GM12878 (cell line): ENCODE measurements around the gene FGD4. TPM values are rescaled to one million over a fixed set of nuclear protein-coding genes. Genes with fewer than 3 reads are reported as not detected.

Experiments used
- ATAC-seq: fragments of 200-7000 bp; cut with Tn5 transposase; 3 replicates; pipeline ENCODE4 v1.9.1; 2020; ENCODE audit warnings: mild to moderate bottlenecking, moderate library complexity
- BruUV-seq: library from RNA; stranded (reverse); fragments of 400-500 nt; replicated peaks from 2 replicates; lab custom pipeline; 2021; lab: Mats Ljungman, UMichigan
- CTCF ChIA-PET: fragments of 300-600 bp; sonication (Branson Sonifier 250); formaldehyde crosslinking; extraction: SDS; loops from one replicate; lab custom pipeline; 2021; ENCODE audit warnings: inconsistent platforms; lab: Yijun Ruan, JAX
- POLR2A ChIA-PET: fragments of 350-600 bp; formaldehyde crosslinking; extraction: SDS; loops from one replicate; lab custom pipeline; 2021; ENCODE audit warnings: inconsistent platforms; lab: Charles Lee
- RAD21 ChIA-PET: fragments of 300-600 bp; sonication (Branson Sonifier 250); formaldehyde crosslinking; loops from one replicate; lab custom pipeline; 2023; ENCODE audit warnings: antibody characterized with exemption; ENCODE audit not compliant: unreplicated experiment; lab: Charles Lee
- SMC1A ChIA-PET: fragments of 300-600 bp; sonication (Branson Sonifier 250); formaldehyde crosslinking; loops from one replicate; lab custom pipeline; 2023; ENCODE audit not compliant: unreplicated experiment, uncharacterized antibody; lab: Charles Lee
- DNase-seq: peaks from one replicate; pipeline ENCODE4 v3.0.0-alpha.2; 2011; ENCODE audit warnings: low read depth, low spot score
- FAIRE-seq: peaks from 3 replicates; lab custom pipeline; 2011; peaks lifted over from hg19 to GRCh38; lab: Jason Lieb, UNC
- H2AFZ ChIP-seq: 2 replicates; pipeline ENCODE4 v1.6.0; 2011; ENCODE audit warnings: low read depth, low read length, control low read depth; ENCODE audit not compliant: control insufficient read depth
- H3K27ac ChIP-seq: 2 replicates; pipeline ENCODE4 v1.5.1; 2011; ENCODE audit warnings: control low read depth; ENCODE audit not compliant: control insufficient read depth, insufficient read depth
- H3K27me3 ChIP-seq, 2 experiments: replicated peaks in 1 of 2; 2 replicates each; pipeline versions ENCODE4 v1.6.0 to v1.6.1; 2011; ENCODE audit warnings: low read length in 1 of 2; ENCODE audit not compliant: control insufficient read depth in 2 of 2, insufficient read depth in 2 of 2
- H3K36me3 ChIP-seq, 2 experiments: 2 replicates each; pipeline ENCODE4 v1.5.1; 2011; ENCODE audit warnings: low read length in 1 of 2; ENCODE audit not compliant: control insufficient read depth in 2 of 2, insufficient read depth in 2 of 2
- H3K4me1 ChIP-seq: 2 replicates; pipeline ENCODE4 v1.6.1; 2011; ENCODE audit warnings: mild to moderate bottlenecking, low read length, moderate library complexity, mixed read lengths; ENCODE audit not compliant: control insufficient read depth, insufficient read depth
- H3K4me2 ChIP-seq: 2 replicates; pipeline ENCODE4 v1.6.0; 2011; ENCODE audit warnings: control low read depth; ENCODE audit not compliant: control insufficient read depth, insufficient read depth
- H3K4me3 ChIP-seq: fragments of 200-600 bp; sonication (generic); 2 replicates; pipeline ENCODE4 v1.5.1; 2016
- H3K79me2 ChIP-seq: 2 replicates; pipeline ENCODE4 v1.6.0; 2011; ENCODE audit warnings: low read length; ENCODE audit not compliant: control insufficient read depth, insufficient read depth
- H3K9ac ChIP-seq: 2 replicates; pipeline ENCODE4 v1.8.0; 2011; ENCODE audit warnings: low read length, control low read depth, mixed read lengths; ENCODE audit not compliant: control insufficient read depth, insufficient read depth
- H3K9me3 ChIP-seq: replicated peaks from 3 replicates; pipeline ENCODE4 v1.5.1; 2011; ENCODE audit warnings: mild to moderate bottlenecking, low read length; ENCODE audit not compliant: control insufficient read depth, insufficient read depth
- H4K20me1 ChIP-seq: 2 replicates; pipeline ENCODE4 v1.6.0; 2011; ENCODE audit not compliant: control insufficient read depth, insufficient read depth
- ATF2 ChIP-seq: IDR thresholded peaks from 2 replicates; pipeline ENCODE4 v1.6.1; 2012; ENCODE audit warnings: low read length, inconsistent platforms
- ATF7 ChIP-seq: fragments of 450-650 bp; IDR thresholded peaks from 2 replicates; pipeline ENCODE4 v1.6.1; 2016; ENCODE audit warnings: low read depth, mild to moderate bottlenecking
- BCL11A ChIP-seq: IDR thresholded peaks from 2 replicates; pipeline ENCODE4 v1.6.1; 2011; ENCODE audit warnings: low read depth, low read length
- BHLHE40 ChIP-seq, 2 experiments: fragments of 450-650 bp in 1 of 2; IDR thresholded peaks; 2 replicates each; pipeline ENCODE4 v1.6.1; 2011 to 2017; ENCODE audit warnings: low read depth in 2 of 2, borderline replicate concordance in 1 of 2, improper control_type of control experiment in 1 of 2, low read length in 1 of 2, mild to moderate bottlenecking in 1 of 2
- CHD4 ChIP-seq: fragments of 200-600 bp; sonication (generic); IDR thresholded peaks from 2 replicates; pipeline ENCODE4 v1.6.1; 2016; ENCODE audit warnings: mild to moderate bottlenecking
- FOXK2 ChIP-seq: fragments of 450-650 bp; IDR thresholded peaks from 2 replicates; pipeline ENCODE4 v1.6.1; 2017; ENCODE audit warnings: mild to moderate bottlenecking, moderate library complexity
- GABPA ChIP-seq: IDR thresholded peaks from 2 replicates; pipeline ENCODE4 v1.6.1; 2014; ENCODE audit warnings: antibody characterized with exemption, low read depth, mild to moderate bottlenecking, inconsistent platforms
- HDAC2 ChIP-seq: fragments of 200-600 bp; sonication (generic); IDR thresholded peaks from 2 replicates; pipeline ENCODE4 v1.6.1; 2017
- KAT2A ChIP-seq: conservative IDR thresholded peaks from 2 replicates; pipeline ENCODE4 v1.6.1; 2011; ENCODE audit warnings: low read depth, low read length; ENCODE audit not compliant: control insufficient read depth
- MEF2B ChIP-seq: fragments of 450-650 bp; IDR thresholded peaks from 2 replicates; pipeline ENCODE4 v1.6.1; 2018; ENCODE audit warnings: mild to moderate bottlenecking, moderate library complexity; ENCODE audit not compliant: partially characterized antibody, poor library complexity, severe bottlenecking
- MTA3 ChIP-seq: IDR thresholded peaks from 2 replicates; pipeline ENCODE4 v1.6.1; 2012; ENCODE audit warnings: low read length, inconsistent platforms, borderline replicate concordance
- NFIC ChIP-seq: IDR thresholded peaks from 2 replicates; pipeline ENCODE4 v1.6.1; 2012; ENCODE audit warnings: low read depth, mild to moderate bottlenecking, inconsistent platforms, low read length, moderate library complexity
- NR2C2 ChIP-seq: IDR thresholded peaks from 2 replicates; pipeline ENCODE4 v1.6.1; 2011; ENCODE audit warnings: borderline replicate concordance, low read depth; ENCODE audit not compliant: control insufficient read depth, insufficient read length
- NR2F1 ChIP-seq: fragments of 450-650 bp; conservative IDR thresholded peaks from 2 replicates; pipeline ENCODE4 v1.6.1; 2017; ENCODE audit warnings: mild to moderate bottlenecking
- SMAD1 ChIP-seq: fragments of 450-650 bp; IDR thresholded peaks from 2 replicates; pipeline ENCODE4 v1.6.1; 2018; ENCODE audit warnings: mild to moderate bottlenecking, low read depth; ENCODE audit not compliant: partially characterized antibody
- TBL1XR1 ChIP-seq: IDR thresholded peaks from 2 replicates; pipeline ENCODE4 v1.6.1; 2012; ENCODE audit warnings: low read depth, low read length, improper control_type of control experiment
- YY1 ChIP-seq: IDR thresholded peaks from 2 replicates; pipeline ENCODE4 v1.6.1; 2011; ENCODE audit warnings: low read depth, mild to moderate bottlenecking, low read length
- ZNF217 ChIP-seq: fragments of 450-650 bp; IDR thresholded peaks from 2 replicates; pipeline ENCODE4 v1.6.1; 2017; ENCODE audit warnings: antibody characterized with exemption, mild to moderate bottlenecking
- ZNF622 ChIP-seq: fragments of 450-650 bp; IDR thresholded peaks from 2 replicates; pipeline ENCODE4 v1.6.1; 2017; ENCODE audit warnings: mild to moderate bottlenecking, inconsistent platforms
- ZNF687 ChIP-seq: fragments of 450-650 bp; IDR thresholded peaks from 2 replicates; pipeline ENCODE4 v1.6.1; 2017; ENCODE audit warnings: mild to moderate bottlenecking, moderate library complexity
- WGBS: methylation state at CpG from one replicate; pipeline ENCODE4 v1.1.6; 2016; ENCODE audit warnings: low lambda C conversion rate; ENCODE audit not compliant: insufficient replicate concordance, insufficient coverage; ENCODE audit errors: missing lambda C conversion rate; 5-methylcytosine and 5-hydroxymethylcytosine counted together
- in situ Hi-C: fragments of 300-500 bp; cut with MboI; formaldehyde crosslinking; loops from 9 replicates; pipeline ENCODE4 v1.14.3; 2018; ENCODE audit warnings: mixed read lengths
- intact Hi-C: fragments of 100-400 bp; cut with micrococcal nuclease; formaldehyde crosslinking; loops from one replicate; pipeline ENCODE4 v1.14.2; 2022; ENCODE audit not compliant: unreplicated experiment
- polyA plus RNA-seq, 11 experiments: library from polyadenylated mRNA; depleted of rRNA in 4 of 11; unstranded in 6 of 11; stranded (reverse) in 5 of 11; fragments of >200 nt; fragmentation: Nextera tagmentation in 4 of 11; fragmentation: Illumina TruSeq in 1 of 11; extraction: Ambion mirVana in 4 of 11; extraction: Trizol in 1 of 11; gene quantifications; 1 replicate in 1 of 11; 2 replicates in 10 of 11; pipeline versions ENCODE4 v1.2.1 to v1.2.3, GENCODE V29; 2011 to 2016; ENCODE audit warnings: inconsistent platforms in 2 of 11, missing spikeins in 2 of 11, low read depth in 1 of 11
- total RNA-seq, 4 experiments: library from RNA; depleted of rRNA in 3 of 4; stranded (reverse); fragments of >200 nt in 3 of 4; fragmentation: Illumina TruSeq in 1 of 4; extraction: Trizol in 1 of 4; gene quantifications; 2 replicates each; pipeline versions ENCODE4 v1.2.1 to v1.2.3, GENCODE V29; 2013 to 2021

Gene FGD4
- total and polyA plus RNA-seq, 10 of the 15 experiments (the other 5 are each of a cell fraction or from before 2014, with no cell fraction given): 0.01 to 0.18 (median 0.08) TPM; not detected in 3

- intact Hi-C loops: loop anchor here (5.0 kb wide), 1 partner anchor 203 kb away; no protein-coding TSS in a partner anchor
- BruUV-seq: no TSS peak
- CTCF ChIA-PET: interaction anchor here (1.0 to 4.5 kb wide), 5 partner anchors 10 to 1007 kb away, joined by 3 to 27 read pairs (median 8); partner anchors contain the start of gene YARS2
Measured at GRCh38 chr12:32659908-32660440, 260.6 kb downstream of the FGD4 start.

More at GRCh38 chr12:32659908-32660440, 260.6 kb downstream of the FGD4 start:
- DNase-seq (no peak), FAIRE-seq (no peak), ATAC-seq (peak; percentile 37; the same call in 2 of the 3 replicates)
- TF ChIP-seq ATF2 (no peak), ZNF622 (no peak), MTA3 (no peak), HDAC2 (no peak), NR2F1 (no peak), ZNF687 (no peak), YY1 (no peak), FOXK2 (no peak), CHD4 (no peak), ATF7 (no peak), SMAD1 (no peak), NR2C2 (no peak), ZNF217 (no peak), BCL11A (no peak), BHLHE40 (IDR thresholded peaks at IDR 0.05; ENCODE audit: borderline replicate concordance in 1 of 2, low read depth in 2 of 2, low read length in 1 of 2) (no peak), GABPA (no peak), NFIC (no peak), TBL1XR1 (no peak), KAT2A (no peak), MEF2B (no peak)
- WGBS: 46% methylated on average over 6 of the region's 6 CpGs
- ChIA-PET RAD21 (interaction anchor here (1.4 to 2.2 kb wide), 2 partner anchors 12 to 204 kb away, joined by 4 to 6 read pairs; no protein-coding TSS in a partner anchor), POLR2A (no interaction called here), SMC1A (interaction anchor here (1.1 to 1.6 kb wide), 2 partner anchors 11 to 204 kb away, joined by 4 to 7 read pairs; no protein-coding TSS in a partner anchor)
- no peak overlapping the region for H2AFZ ChIP-seq
- no peak overlapping the region for H3K4me3 ChIP-seq
- H3K79me2 ChIP-seq: no peaks in the 10 kb centered on the region
- no peaks in the 10 kb centered on the region for H3K27me3 ChIP-seq
- in situ Hi-C loops: no loop called here
- no peaks in the 10 kb centered on the region for H3K9me3 ChIP-seq
- H3K27ac ChIP-seq: no peak overlapping the region
- no peaks in the 10 kb centered on the region for H3K36me3 ChIP-seq
- H3K4me2 ChIP-seq: no peak overlapping the region
- no peak overlapping the region for H3K9ac ChIP-seq
- no peaks in the 10 kb centered on the region for H4K20me1 ChIP-seq
- no peaks in the 10 kb centered on the region for H3K4me1 ChIP-seq
